HG03095 (cell line): ENCODE measurements around the gene ECE1.
"Not testable (repeated sequence)": the region's sequence is repeated elsewhere in the genome, so short reads cannot be mapped to it uniquely, and the experiment has no call there.

Experiments used
- ATAC-seq: cut with Tn5 transposase; IDR thresholded peaks from one replicate; pipeline ENCODE4 v1.9.1; 2021; ENCODE audit warnings: moderate library complexity; ENCODE audit not compliant: unreplicated experiment

Gene ECE1

DNA sequence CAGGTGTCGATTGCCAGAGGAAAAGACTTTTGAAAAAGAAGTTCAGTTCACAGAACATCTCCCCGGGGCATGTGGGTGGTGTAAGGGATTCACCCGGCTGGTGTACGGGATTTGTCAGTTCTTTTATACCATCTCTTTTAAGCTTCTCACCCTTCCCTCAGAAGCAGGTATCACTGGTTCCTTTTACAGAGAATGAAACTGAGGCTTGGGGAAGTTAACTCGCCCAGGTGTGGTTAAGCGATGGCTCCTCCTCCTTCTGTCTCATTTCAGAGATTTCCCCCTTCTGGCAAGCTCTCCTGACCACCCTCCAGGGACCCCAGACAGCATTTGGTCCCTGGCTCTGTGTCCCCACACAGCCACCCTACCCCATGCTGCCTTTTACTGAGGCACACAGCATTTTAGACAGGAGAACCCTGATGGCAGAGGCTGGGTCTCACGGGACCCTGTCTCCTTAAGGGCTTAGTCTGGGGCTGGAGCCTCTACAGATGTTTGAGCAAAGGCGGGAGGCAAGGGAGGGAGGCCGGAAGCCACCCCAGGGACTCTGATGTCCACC lies 2.8 kb upstream of the ECE1 start:
- ATAC-seq: peak; percentile 34

GRCh38 chr1:21292503-21292983 lies 2.3 kb upstream of the ECE1 start:
- ATAC-seq: no peak

DNA sequence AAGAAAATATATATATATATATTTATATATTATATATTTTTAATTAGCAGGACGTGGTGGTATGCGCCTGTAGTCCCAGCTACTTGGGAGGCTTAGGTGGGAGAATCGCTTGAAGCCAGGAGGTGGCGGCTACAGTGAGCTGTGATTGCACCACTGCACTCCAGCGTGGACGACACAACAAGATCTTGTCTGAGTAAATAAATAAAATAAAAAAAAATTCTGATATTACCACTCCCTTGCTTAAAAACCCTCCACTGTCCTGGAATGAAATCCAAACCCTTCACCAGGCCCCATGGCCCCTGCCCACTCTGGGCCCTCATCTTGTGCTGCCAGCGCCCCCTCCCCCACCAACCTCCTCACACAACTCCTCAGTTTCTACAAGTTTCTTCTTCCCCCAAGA lies 1.7 kb upstream of the ECE1 start:
- ATAC-seq: no peak

DNA sequence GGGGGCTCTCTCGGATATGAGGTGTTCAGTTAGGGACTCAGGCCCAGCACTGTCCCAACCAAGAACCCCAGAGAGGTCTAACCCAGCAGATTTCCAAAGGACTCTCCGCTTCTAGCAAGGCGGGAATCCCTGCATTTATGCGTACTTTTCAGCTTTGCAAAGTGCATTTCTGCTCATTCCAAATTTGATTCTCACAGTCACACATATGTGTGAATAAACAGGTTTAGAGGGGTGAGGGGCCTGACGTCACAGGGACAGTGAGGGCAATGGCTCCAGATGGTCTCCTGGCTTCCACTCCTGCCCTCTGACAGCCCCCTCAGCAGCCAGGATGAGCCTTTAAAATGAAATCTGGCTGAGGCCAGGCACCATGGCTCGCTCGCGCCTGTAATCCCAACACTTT lies 921 bp upstream of the ECE1 start:
- no peak for ATAC-seq

DNA sequence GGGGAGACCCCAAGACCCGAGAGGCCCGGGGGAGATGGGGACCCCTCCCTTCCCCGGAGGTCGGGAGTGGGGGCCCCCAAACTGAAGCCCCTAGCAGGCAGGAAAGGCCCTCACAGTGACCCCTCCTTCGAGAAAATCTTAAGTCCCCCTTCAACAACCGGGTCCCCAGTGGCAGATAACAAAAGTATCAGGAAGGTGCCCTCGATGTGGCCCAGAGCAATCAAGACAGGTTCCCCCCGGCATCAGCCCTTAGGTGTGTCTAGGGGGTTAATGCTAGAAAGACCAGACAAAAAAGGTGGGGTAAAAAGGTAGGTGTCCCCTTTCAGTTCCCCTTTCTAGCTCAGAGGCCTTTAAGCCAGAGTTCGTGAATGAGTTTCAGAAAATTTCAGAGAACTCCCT lies 282 bp upstream of the ECE1 start:
- ATAC-seq: no peak

- no peak for ATAC-seq
Observed at GRCh38 chr1:21289127-21289526, 1.1 kb downstream of the ECE1 start.

GRCh38 chr1:21287905-21288514 lies 2.3 kb downstream of the ECE1 start:
- no peak for ATAC-seq

DNA sequence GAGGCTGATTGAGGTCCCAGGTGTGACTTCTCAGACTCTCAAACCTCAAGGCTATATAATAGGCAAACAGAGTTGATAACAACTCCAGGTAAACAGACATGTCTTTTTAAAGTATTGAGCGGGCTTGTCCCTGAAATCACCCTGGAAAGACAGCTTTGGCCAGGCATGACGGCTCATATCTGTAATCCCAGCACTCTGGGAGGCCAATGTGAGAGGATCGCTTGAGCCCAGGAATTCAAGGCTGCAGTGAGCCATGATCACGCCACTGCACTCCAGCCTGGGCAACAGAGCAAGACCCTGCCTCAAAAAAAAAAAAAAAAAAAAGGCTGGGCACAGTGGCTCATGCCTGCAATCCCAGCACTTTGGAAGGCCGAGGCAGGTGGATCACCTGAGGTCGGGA lies 4.9 kb downstream of the ECE1 start:
- not testable (repeated sequence) for ATAC-seq

GRCh38 chr1:21285055-21285372 lies 5.2 kb downstream of the ECE1 start:
- ATAC-seq: no peak

GRCh38 chr1:21284206-21285054 lies 5.8 kb downstream of the ECE1 start:
- no peak for ATAC-seq

DNA sequence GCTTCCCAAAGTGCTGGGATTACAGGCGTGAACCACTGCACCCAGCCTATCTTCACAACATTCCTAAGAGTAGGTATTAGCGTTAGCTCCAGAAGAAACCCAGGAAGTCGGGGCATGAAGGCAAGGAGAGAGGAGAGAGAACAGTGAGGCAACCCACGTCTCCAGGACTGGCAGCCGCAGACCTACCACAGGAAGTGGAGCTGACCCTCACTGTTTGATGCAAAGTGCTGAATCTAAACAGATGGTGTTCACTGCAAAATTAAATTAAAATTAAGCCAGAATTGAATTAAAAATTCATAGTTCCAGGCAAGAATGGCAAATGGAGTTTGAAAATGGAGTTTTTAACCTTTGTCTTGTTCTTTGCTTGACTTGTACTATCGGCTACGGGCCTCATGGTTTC lies 6.7 kb downstream of the ECE1 start:
- no peak for ATAC-seq

DNA sequence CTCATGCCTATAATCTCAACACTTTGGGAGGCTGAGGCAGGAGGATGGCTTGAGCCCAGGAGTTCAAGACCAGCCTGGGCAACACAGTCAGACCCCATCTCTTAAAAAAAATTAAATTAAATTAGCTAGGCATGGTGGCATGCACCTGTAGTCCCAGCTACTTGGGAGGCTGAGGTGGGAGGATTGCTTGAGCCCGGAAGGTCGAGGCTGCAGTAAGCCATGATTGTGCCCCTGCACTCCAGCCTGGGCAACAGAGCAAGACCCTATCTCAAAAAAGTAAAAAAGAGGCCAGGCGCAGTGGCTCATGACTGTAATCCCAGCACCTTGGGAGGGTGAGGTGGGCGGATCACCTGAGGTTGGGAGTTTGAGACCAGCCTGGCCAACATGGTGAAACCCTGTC lies 8.2 kb downstream of the ECE1 start:
- not testable (repeated sequence) for ATAC-seq

GRCh38 chr1:21280482-21280881 lies 9.8 kb downstream of the ECE1 start:
- no peak for ATAC-seq

- ATAC-seq: no peak
Observed at GRCh38 chr1:21280011-21280471, 10.2 kb downstream of the ECE1 start.

GRCh38 chr1:21278860-21279845 lies 11.1 kb downstream of the ECE1 start:
- ATAC-seq: no peak

GRCh38 chr1:21278208-21278859 lies 11.9 kb downstream of the ECE1 start:
- no peak for ATAC-seq

DNA sequence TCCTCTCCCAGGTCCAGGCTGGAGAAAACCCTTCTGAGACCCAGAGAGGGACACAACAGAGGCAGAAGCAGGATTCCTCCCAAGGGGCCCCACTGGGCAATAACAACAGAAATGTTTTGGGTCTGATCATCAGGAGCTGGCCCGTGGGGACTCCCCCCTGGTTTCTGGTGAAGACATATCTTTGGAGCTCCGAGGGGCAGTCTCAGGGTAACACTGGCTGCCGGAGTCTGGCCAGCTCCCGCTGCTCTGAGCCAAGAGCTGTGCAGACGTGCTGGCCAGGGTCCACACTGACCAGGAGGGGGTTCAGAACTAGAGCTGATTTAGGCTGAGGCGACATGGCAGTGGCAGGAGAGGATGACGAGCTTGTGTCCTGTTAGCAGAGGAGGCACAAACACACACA lies 13.1 kb downstream of the ECE1 start:
- no peak for ATAC-seq

DNA sequence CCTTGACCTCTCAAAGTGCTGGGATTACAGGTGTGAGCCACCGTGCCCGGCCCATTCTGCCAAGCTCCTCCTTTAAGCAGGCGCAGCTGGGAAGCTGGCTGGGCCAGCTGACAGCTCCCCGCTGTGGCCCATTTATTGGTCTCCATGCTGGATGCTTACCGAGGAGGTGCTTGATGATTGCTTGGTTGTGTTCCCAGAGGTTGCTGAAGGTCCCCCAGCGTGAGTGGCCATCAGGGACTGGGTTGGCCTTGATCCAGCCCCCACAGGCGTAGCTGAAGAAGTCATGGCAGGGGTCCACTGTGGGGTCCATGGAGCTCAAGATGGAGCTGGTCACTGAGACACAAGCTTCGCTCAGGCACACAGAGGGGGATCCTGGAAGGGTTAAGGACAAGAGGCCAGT lies 17.7 kb downstream of the ECE1 start:
- ATAC-seq: no peak

- no peak for ATAC-seq
Observed at GRCh38 chr1:21271550-21271949, 18.7 kb downstream of the ECE1 start.

DNA sequence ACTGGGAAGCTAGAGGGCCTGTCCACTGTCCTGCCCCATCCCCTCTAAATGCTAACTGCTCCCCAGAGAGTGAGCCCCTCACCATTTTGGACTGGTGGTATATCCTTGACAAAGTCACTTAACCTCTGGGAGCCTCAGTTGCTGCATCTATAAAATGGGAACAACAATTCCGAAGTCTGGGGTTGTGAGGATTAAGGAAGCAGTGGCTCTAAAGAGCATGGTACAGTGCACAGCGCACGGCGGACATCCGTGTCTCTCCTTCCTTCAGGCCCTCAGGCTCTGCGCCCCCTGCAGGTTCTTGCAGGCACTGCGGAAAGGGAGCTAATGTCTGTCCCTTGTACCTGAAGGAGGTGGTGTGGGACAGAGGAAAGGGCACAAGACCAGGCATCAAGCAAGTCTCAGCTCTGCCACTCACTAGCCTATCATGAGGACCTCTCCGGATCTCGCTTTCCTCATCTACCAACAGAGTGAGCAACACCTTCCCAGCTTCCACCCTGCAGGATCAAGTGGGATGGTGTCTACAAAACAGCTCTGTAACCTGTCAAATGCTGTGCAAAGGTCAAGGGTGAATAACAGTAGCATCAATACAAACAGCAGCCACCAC lies 20.1 kb downstream of the ECE1 start:
- no peak for ATAC-seq
